Uterus (tissue), 4 donors: ENCODE measurements around the gene SPRED3. TPM values are rescaled to one million over a fixed set of nuclear protein-coding genes. Genes with fewer than 3 reads are reported as not detected.

Source experiments
- DNase-seq, 2 donors: peaks; one replicate each; pipeline ENCODE4 v3.0.0-alpha.2; 2019 to 2020
- H3K27ac ChIP-seq, 2 donors: fragments of 200-600 bp; sonication (generic); 1 replicate in 1 of 2; 2 replicates in 1 of 2; pipeline ENCODE4 v1.5.1; 2016 to 2018
- H3K27me3 ChIP-seq, 2 donors: fragments of 200-600 bp; sonication (generic); one replicate each; pipeline ENCODE4 v1.5.1; 2018 to 2019; ENCODE audit warnings: control low read depth in 1 of 2
- H3K36me3 ChIP-seq, 2 donors: fragments of 200-600 bp; sonication (generic); one replicate each; pipeline ENCODE4 v1.5.1; 2019; ENCODE audit warnings: control low read depth in 1 of 2
- H3K4me1 ChIP-seq, 2 donors: fragments of 200-600 bp; sonication (generic); one replicate each; pipeline ENCODE4 v1.5.1; 2018 to 2019; ENCODE audit warnings: control low read depth in 1 of 2
- H3K4me3 ChIP-seq, 2 donors: fragments of 200-600 bp; sonication (generic); 1 replicate in 1 of 2; 2 replicates in 1 of 2; pipeline ENCODE4 v1.5.1; 2018 to 2019; ENCODE audit warnings: mild to moderate bottlenecking in 1 of 2
- H3K9me3 ChIP-seq, 2 donors: fragments of 200-600 bp; sonication (generic); one replicate each; pipeline ENCODE4 v1.5.1; 2019; ENCODE audit warnings: control low read depth in 1 of 2
- CTCF ChIP-seq, 4 experiments: fragments of 200-600 bp in 2 of 4; fragments of 450-650 bp in 2 of 4; sonication (generic) in 2 of 4; IDR thresholded peaks; one replicate each; pipeline ENCODE4 v1.5.1; 2016 to 2019; ENCODE audit warnings: antibody characterized with exemption in 4 of 4, mild to moderate bottlenecking in 2 of 4, moderate library complexity in 1 of 4
- POLR2A ChIP-seq, 2 donors: fragments of 450-650 bp; IDR thresholded peaks; one replicate each; pipeline ENCODE4 v1.6.1; 2016; ENCODE audit warnings: antibody characterized with exemption in 2 of 2, mild to moderate bottlenecking in 1 of 2, moderate library complexity in 1 of 2
- intact Hi-C: fragments of 100-400 bp; cut with DNase I; formaldehyde crosslinking; loops from one replicate; pipeline ENCODE4 v1.15.1; 2023; ENCODE audit warnings: low total_unique reads
- total RNA-seq, 4 donors: library from RNA; depleted of rRNA in 3 of 4; stranded (reverse); fragments of >200 nt in 3 of 4; gene quantifications; one replicate each; pipeline versions ENCODE4 v1.1.0 to v1.2.4, GENCODE V29; 2014 to 2023
- donor health status: DM: yes; HTN: yes; CAD: no.

Gene SPRED3
- total RNA-seq, 4 donors from 2014 or later, result 0.88 to 5.7 TPM; not detected in 2

- no peak for DNase-seq
- no peaks in the 10 kb centered on the region for H3K36me3 ChIP-seq
- H3K9me3 ChIP-seq, result no peaks in the 10 kb centered on the region
- H3K27me3 ChIP-seq, result no peaks in the 10 kb centered on the region
- no peak overlapping the region for H3K27ac ChIP-seq
- H3K4me1 ChIP-seq, result no peaks in the 10 kb centered on the region
- TF ChIP-seq CTCF (IDR thresholded peaks at IDR 0.05), result no peak
- no peak for TF ChIP-seq POLR2A (IDR thresholded peaks at IDR 0.05)
- intact Hi-C loops, result no loop called here
- no peak overlapping the region for H3K4me3 ChIP-seq
Measured at GRCh38 chr19:38412491-38412890, 24.0 kb downstream of the SPRED3 start.

GRCh38 chr19:38412961-38413360, 24.5 kb downstream of the SPRED3 start:
- Histone ChIP-seq H3K4me3 (no peak overlapping the region), H3K36me3 (no peaks in the 10 kb centered on the region), H3K27ac (no peak overlapping the region), H3K27me3 (no peaks in the 10 kb centered on the region), H3K4me1 (no peaks in the 10 kb centered on the region), H3K9me3 (no peaks in the 10 kb centered on the region)
- intact Hi-C loops, result no loop called here
- DNase-seq, result no peak
- TF ChIP-seq POLR2A (IDR thresholded peaks at IDR 0.05) (no peak), CTCF (IDR thresholded peaks at IDR 0.05) (no peak)

- H3K27me3 ChIP-seq, result no peaks in the 10 kb centered on the region
- no peaks in the 10 kb centered on the region for H3K9me3 ChIP-seq
- intact Hi-C loops, result no loop called here
- no peak overlapping the region for H3K4me3 ChIP-seq
- no peak overlapping the region for H3K27ac ChIP-seq
- TF ChIP-seq POLR2A (IDR thresholded peaks at IDR 0.05) (no peak), CTCF (IDR thresholded peaks at IDR 0.05) (no peak)
- no peaks in the 10 kb centered on the region for H3K4me1 ChIP-seq
- H3K36me3 ChIP-seq, result no peaks in the 10 kb centered on the region
- DNase-seq, result no peak
Measured at GRCh38 chr19:38413416-38413815, 24.9 kb downstream of the SPRED3 start.

- no peak for DNase-seq
- Histone ChIP-seq H3K9me3 (no peaks in the 10 kb centered on the region), H3K36me3 (no peaks in the 10 kb centered on the region), H3K27ac (no peak overlapping the region), H3K27me3 (no peaks in the 10 kb centered on the region), H3K4me3 (no peak overlapping the region), H3K4me1 (no peaks in the 10 kb centered on the region)
- intact Hi-C loops, result no loop called here
- TF ChIP-seq CTCF (IDR thresholded peaks at IDR 0.05) (no peak), POLR2A (IDR thresholded peaks at IDR 0.05) (no peak)
Measured at GRCh38 chr19:38417146-38417543, 28.6 kb downstream of the SPRED3 start.

GRCh38 chr19:38417544-38418506, 29.3 kb downstream of the SPRED3 start:
- TF ChIP-seq POLR2A (IDR thresholded peaks at IDR 0.05), result no peak
- Histone ChIP-seq H3K36me3 (no peaks in the 10 kb centered on the region), H3K27ac (no peak overlapping the region), H3K9me3 (no peaks in the 10 kb centered on the region), H3K4me3 (no peak overlapping the region), H3K27me3 (no peaks in the 10 kb centered on the region), H3K4me1 (no peaks in the 10 kb centered on the region)
- DNase-seq, result peak in 1 of 2 donors; percentile 21
- intact Hi-C loops, result no loop called here
